Measurements from ENCODE around the gene GHRH.
A peak's percentile ranks its signal among the peaks of the same experiment; 100 is the strongest.

The GHRH gene

GRCh38 chr20:37273988-37274387 is 12.4 kb upstream of the GHRH start:
- no peak for DNase-seq (ENCODE audit: low read depth)
- no peak for TF ChIP-seq MAX (IDR thresholded peaks at IDR 0.05; ENCODE audit: low read depth, low read length)
- no peak for TF ChIP-seq POLR2A (IDR thresholded peaks at IDR 0.05; ENCODE audit: extremely low read depth, insufficient read length)
- no peak for TF ChIP-seq MYC (IDR thresholded peaks at IDR 0.05; ENCODE audit: low read depth, low read length)
- no peak for TF ChIP-seq CTCF (IDR thresholded peaks at IDR 0.05; ENCODE audit: low read depth, low read length)
- no peak overlapping the region for H3K4me3 ChIP-seq (ENCODE audit: low read depth, low read length)

- H3K4me3 ChIP-seq (ENCODE audit: low read depth, low read length), result no peak overlapping the region
- no peak for TF ChIP-seq MAX (IDR thresholded peaks at IDR 0.05; ENCODE audit: low read depth, low read length)
- TF ChIP-seq POLR2A (IDR thresholded peaks at IDR 0.05; ENCODE audit: extremely low read depth, insufficient read length), result no peak
- TF ChIP-seq MYC (IDR thresholded peaks at IDR 0.05; ENCODE audit: low read depth, low read length), result no peak
- no peak for TF ChIP-seq CTCF (IDR thresholded peaks at IDR 0.05; ENCODE audit: low read depth, low read length)
- no peak for DNase-seq (ENCODE audit: low read depth)
Observed at GRCh38 chr20:37271421-37271768, 9.8 kb upstream of the GHRH start.

GRCh38 chr20:37270576-37271420 is 9.2 kb upstream of the GHRH start:
- peak; percentile 92 for DNase-seq (ENCODE audit: low read depth)
- no peak overlapping the region for H3K4me3 ChIP-seq (ENCODE audit: low read depth, low read length)
- no peak for TF ChIP-seq POLR2A (IDR thresholded peaks at IDR 0.05; ENCODE audit: extremely low read depth, insufficient read length)
- TF ChIP-seq MYC (IDR thresholded peaks at IDR 0.05; ENCODE audit: low read depth, low read length), result peak; percentile 19; the same call in 1 of the 2 replicates
- TF ChIP-seq CTCF (IDR thresholded peaks at IDR 0.05; ENCODE audit: low read depth, low read length), result no peak
- TF ChIP-seq MAX (IDR thresholded peaks at IDR 0.05; ENCODE audit: low read depth, low read length), result no peak

- no peak overlapping the region for H3K4me3 ChIP-seq (ENCODE audit: low read depth, low read length)
- TF ChIP-seq MYC (IDR thresholded peaks at IDR 0.05; ENCODE audit: low read depth, low read length) (no peak), MAX (IDR thresholded peaks at IDR 0.05; ENCODE audit: low read depth, low read length) (no peak), POLR2A (IDR thresholded peaks at IDR 0.05; ENCODE audit: extremely low read depth, insufficient read length) (no peak), CTCF (IDR thresholded peaks at IDR 0.05; ENCODE audit: low read depth, low read length) (no peak)
- DNase-seq (ENCODE audit: low read depth), result no peak
Observed at GRCh38 chr20:37267667-37268313, 6.2 kb upstream of the GHRH start.

GRCh38 chr20:37266940-37267666 is 5.5 kb upstream of the GHRH start:
- TF ChIP-seq CTCF (IDR thresholded peaks at IDR 0.05; ENCODE audit: low read depth, low read length) (no peak), MYC (IDR thresholded peaks at IDR 0.05; ENCODE audit: low read depth, low read length) (no peak), MAX (IDR thresholded peaks at IDR 0.05; ENCODE audit: low read depth, low read length) (no peak), POLR2A (IDR thresholded peaks at IDR 0.05; ENCODE audit: extremely low read depth, insufficient read length) (no peak)
- H3K4me3 ChIP-seq (ENCODE audit: low read depth, low read length), result no peak overlapping the region
- DNase-seq (ENCODE audit: low read depth), result no peak
